Panc1 (cell line): Measurements from ENCODE around the gene ZNF274. TPM values are rescaled to one million over a fixed set of nuclear protein-coding genes. Genes with fewer than 3 reads are reported as not detected.

Experiments used
- ATAC-seq: fragments of 200-7000 bp; cut with Tn5 transposase; 2 replicates; pipeline ENCODE4 v1.9.1; 2020; ENCODE audit warnings: mild to moderate bottlenecking, moderate library complexity
- Bru-seq: library from RNA; stranded (reverse); fragments of 400-500 nt; gene quantifications from one replicate; lab custom pipeline; 2021; lab: Mats Ljungman, UMichigan
- BruChase-seq, 2 experiments: library from RNA; stranded (reverse); fragments of 400-500 nt; gene quantifications; one replicate each; lab custom pipeline; 2021; lab: Mats Ljungman, UMichigan
- BruUV-seq: library from RNA; stranded (reverse); fragments of 400-500 nt; replicated peaks from 2 replicates; lab custom pipeline; 2021; lab: Mats Ljungman, UMichigan
- CTCF ChIA-PET: fragments of 300-600 bp; sonication (Branson Sonifier 250); formaldehyde crosslinking; loops from one replicate; lab custom pipeline; 2022; ENCODE audit warnings: antibody characterized with exemption; lab: Charles Lee
- POLR2A ChIA-PET: fragments of 300-600 bp; sonication (Branson Sonifier 250); formaldehyde crosslinking; loops from one replicate; lab custom pipeline; 2022; ENCODE audit warnings: antibody characterized with exemption; lab: Charles Lee
- DNase-seq: peaks from one replicate; pipeline ENCODE4 v3.0.0-alpha.2; 2010; ENCODE audit warnings: low read depth, low spot score
- H3K27ac ChIP-seq: 2 replicates; pipeline ENCODE4 v1.5.1; 2011; ENCODE audit warnings: mild to moderate bottlenecking, low read length, inconsistent platforms
- H3K27me3 ChIP-seq: fragments of 200-500 bp; sonication (Bioruptor generic); 2 replicates; pipeline ENCODE4 v1.6.0; 2014; ENCODE audit warnings: low read length, inconsistent platforms; ENCODE audit not compliant: control insufficient read depth, insufficient read depth
- H3K36me3 ChIP-seq: fragments of 200-500 bp; sonication (Bioruptor generic); 2 replicates; pipeline ENCODE4 v1.5.1; 2014; ENCODE audit warnings: inconsistent platforms, mild to moderate bottlenecking, low read length, moderate library complexity; ENCODE audit not compliant: control insufficient read depth, insufficient read depth
- H3K4me1 ChIP-seq: 2 replicates; pipeline ENCODE4 v1.5.1; 2011; ENCODE audit warnings: inconsistent platforms, mild to moderate bottlenecking, low read length, moderate library complexity; ENCODE audit not compliant: control insufficient read depth, insufficient read depth
- H3K4me3 ChIP-seq, 2 experiments: 2 replicates each; pipeline ENCODE4 v1.5.1; 2011 to 2012; ENCODE audit warnings: low read depth in 2 of 2, low read length in 2 of 2, mild to moderate bottlenecking in 2 of 2, inconsistent platforms in 1 of 2, moderate library complexity in 1 of 2
- H3K9me3 ChIP-seq: fragments of 200-500 bp; sonication (Bioruptor generic); 2 replicates; pipeline ENCODE4 v1.5.1; 2014; ENCODE audit warnings: low read depth, mild to moderate bottlenecking, inconsistent platforms, low read length, moderate library complexity; ENCODE audit not compliant: control insufficient read depth, insufficient read depth
- CTCF ChIP-seq: fragments of 450-650 bp; IDR thresholded peaks from 2 replicates; pipeline ENCODE4 v1.5.1; 2017; ENCODE audit warnings: mild to moderate bottlenecking
- POLR2AphosphoS5 ChIP-seq: IDR thresholded peaks from 2 replicates; pipeline ENCODE4 v1.6.1; 2012; ENCODE audit warnings: mild to moderate bottlenecking, low read depth, low read length, moderate library complexity
- REST ChIP-seq, 2 experiments: IDR thresholded peaks; 2 replicates each; pipeline ENCODE4 v1.6.1; 2011 to 2012; ENCODE audit warnings: low read depth in 2 of 2, control low read depth in 1 of 2, low read length in 1 of 2, mild to moderate bottlenecking in 1 of 2, moderate library complexity in 1 of 2; ENCODE audit not compliant: insufficient read depth in 1 of 2
- SIN3A ChIP-seq: IDR thresholded peaks from 2 replicates; pipeline ENCODE4 v1.6.1; 2012; ENCODE audit warnings: low read depth, mild to moderate bottlenecking, low read length, moderate library complexity, borderline replicate concordance; ENCODE audit not compliant: insufficient read depth
- in situ Hi-C: cut with HindIII; loops from 2 replicates; pipeline ENCODE4 v1.10.0; 2016; ENCODE audit warnings: low sequenced_read_pairs, low pct_unique_long_range_greater_than_20kb
- intact Hi-C: fragments of 100-400 bp; cut with micrococcal nuclease; formaldehyde crosslinking; loops from one replicate; pipeline ENCODE4 v1.10.0; 2022; ENCODE audit not compliant: unreplicated experiment
- long read RNA-seq: library from polyadenylated mRNA; unstranded; transcript quantifications from one replicate; pipeline ENCODE4 v2.0.0, GENCODE V29; 2021; ENCODE audit not compliant: unreplicated experiment
- polyA plus RNA-seq: library from polyadenylated mRNA; unstranded; fragments of >200 nt; gene quantifications from one replicate; pipeline ENCODE4 v1.2.1, GENCODE V29; 2012; ENCODE audit warnings: missing spikeins; ENCODE audit not compliant: insufficient read length
- total RNA-seq: library from RNA; stranded (reverse); gene quantifications from one replicate; pipeline ENCODE4 v1.2.1, GENCODE V29; 2021; ENCODE audit not compliant: unreplicated experiment

The ZNF274 gene
- total RNA-seq (13.7 TPM), Bru-seq, nascent RNA (percentile 67 among the genes with signal in this experiment), BruChase-seq, experiment 1, labeled RNA remaining after a 2-hour chase (percentile 64 among the genes with signal in this experiment), BruChase-seq, experiment 2, labeled RNA remaining after a 6-hour chase (percentile 59 among the genes with signal in this experiment)
- 5.8 TPM for polyA plus RNA-seq
- long read RNA-seq, full-length matches to known transcripts = 19 of 30 reads
- long read RNA-seq, partial matches to known transcripts = 3 of 30 reads
- long read RNA-seq, other reads (novel, unspliced or antisense) = 8 of 30 reads

DNA sequence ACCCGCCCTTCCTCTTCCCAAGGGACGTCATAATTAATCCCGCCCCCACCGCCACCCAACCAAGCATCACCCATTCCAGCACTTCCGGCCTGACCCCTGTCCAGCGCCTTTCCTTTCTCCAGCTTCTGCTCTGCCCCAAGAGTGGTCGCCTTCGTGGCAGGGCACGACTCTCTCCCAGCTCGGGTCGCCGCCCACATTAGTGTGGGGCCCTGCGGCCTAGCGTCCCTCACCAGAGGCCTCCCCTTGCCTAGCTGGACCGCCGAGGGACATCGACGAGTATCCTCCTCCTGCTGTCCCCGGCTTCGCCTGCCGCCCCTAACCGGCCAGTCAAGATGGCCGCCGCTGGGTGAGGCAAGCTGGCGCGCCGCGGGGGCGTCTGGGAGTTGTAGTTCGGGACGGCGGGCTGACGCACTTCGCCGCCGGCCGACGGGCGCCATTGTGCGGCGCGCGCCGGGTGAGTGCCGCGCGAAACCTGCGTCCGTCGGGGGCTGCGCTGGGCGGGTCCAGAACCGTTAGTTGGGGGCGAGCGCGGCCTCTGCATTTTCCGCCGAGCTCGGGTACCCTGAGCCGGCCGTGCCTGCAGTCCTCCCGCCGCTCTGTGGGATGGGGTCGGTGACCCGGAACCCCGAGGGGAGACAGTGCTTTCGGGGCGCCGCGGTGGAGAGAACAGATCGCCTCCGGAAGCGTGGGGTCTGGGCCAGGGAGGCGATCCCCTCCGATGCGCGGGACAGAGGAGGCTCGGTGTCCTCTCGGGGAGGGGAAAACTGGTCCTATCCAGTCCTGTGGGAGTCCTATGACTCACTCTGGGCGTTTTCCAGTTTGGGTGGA is at the start of gene ZNF274:
ZNF274 (plus strand) TSS at position 73 of the 828 bp plus-strand sequence. CDS start 905 bp downstream, outside the sequence.
- in situ Hi-C loops = no loop called here
- intact Hi-C loops = no loop called here
- TF ChIP-seq CTCF (no peak), POLR2AphosphoS5 (peak; percentile 58)
- DNase-seq (peak; percentile 53), ATAC-seq (peak; percentile 96)
- ChIA-PET CTCF (no interaction called here), POLR2A (interaction anchor here (0.6 to 1.0 kb wide), 2 partner anchors 11 to 45 kb away, joined by 4 to 9 read pairs; no protein-coding TSS in a partner anchor)
- Histone ChIP-seq H3K4me3 (peak within 1 kb of the TSS; percentile 55 to 61), H3K36me3 (no peaks in the 10 kb centered on the region), H3K27ac (peak within 1 kb of the TSS; percentile 75), H3K4me1 (no peaks in the 10 kb centered on the region), H3K27me3 (no peaks in the 10 kb centered on the region), H3K9me3 (peaks cover 62% of the 10 kb centered on the region)
- BruUV-seq = no TSS peak

- POLR2A ChIA-PET = no interaction called here
- H3K4me1 ChIP-seq = no peaks in the 10 kb centered on the region
- DNase-seq (no peak), ATAC-seq (no peak)
- peaks cover 86% of the 10 kb centered on the region for H3K9me3 ChIP-seq
- no peaks in the 10 kb centered on the region for H3K36me3 ChIP-seq
- H3K4me3 ChIP-seq = no peak overlapping the region
- BruUV-seq = no TSS peak
- CTCF ChIA-PET = no interaction called here
- no peaks in the 10 kb centered on the region for H3K27me3 ChIP-seq
- TF ChIP-seq SIN3A = no peak
- TF ChIP-seq CTCF = no peak
- TF ChIP-seq REST (IDR thresholded peaks at IDR 0.05; ENCODE audit: insufficient read depth in 1 of 2, low read depth in 2 of 2, low read length in 1 of 2) = no peak
- TF ChIP-seq POLR2AphosphoS5 = no peak
- intact Hi-C loops (no loop called here), in situ Hi-C loops (no loop called here)
- H3K27ac ChIP-seq = no peak overlapping the region
Measured at GRCh38 chr19:58134244-58134643, 48.6 kb upstream of the ZNF274 start.
